IPS-NIHi7 (cell line): Measurements from ENCODE around the gene PCBP3.

Experiments
- DNase-seq: peaks from one replicate; pipeline ENCODE4 v3.0.0; 2012; ENCODE audit warnings: mixed read lengths; ENCODE audit errors: extremely low spot score

The PCBP3 gene

DNA sequence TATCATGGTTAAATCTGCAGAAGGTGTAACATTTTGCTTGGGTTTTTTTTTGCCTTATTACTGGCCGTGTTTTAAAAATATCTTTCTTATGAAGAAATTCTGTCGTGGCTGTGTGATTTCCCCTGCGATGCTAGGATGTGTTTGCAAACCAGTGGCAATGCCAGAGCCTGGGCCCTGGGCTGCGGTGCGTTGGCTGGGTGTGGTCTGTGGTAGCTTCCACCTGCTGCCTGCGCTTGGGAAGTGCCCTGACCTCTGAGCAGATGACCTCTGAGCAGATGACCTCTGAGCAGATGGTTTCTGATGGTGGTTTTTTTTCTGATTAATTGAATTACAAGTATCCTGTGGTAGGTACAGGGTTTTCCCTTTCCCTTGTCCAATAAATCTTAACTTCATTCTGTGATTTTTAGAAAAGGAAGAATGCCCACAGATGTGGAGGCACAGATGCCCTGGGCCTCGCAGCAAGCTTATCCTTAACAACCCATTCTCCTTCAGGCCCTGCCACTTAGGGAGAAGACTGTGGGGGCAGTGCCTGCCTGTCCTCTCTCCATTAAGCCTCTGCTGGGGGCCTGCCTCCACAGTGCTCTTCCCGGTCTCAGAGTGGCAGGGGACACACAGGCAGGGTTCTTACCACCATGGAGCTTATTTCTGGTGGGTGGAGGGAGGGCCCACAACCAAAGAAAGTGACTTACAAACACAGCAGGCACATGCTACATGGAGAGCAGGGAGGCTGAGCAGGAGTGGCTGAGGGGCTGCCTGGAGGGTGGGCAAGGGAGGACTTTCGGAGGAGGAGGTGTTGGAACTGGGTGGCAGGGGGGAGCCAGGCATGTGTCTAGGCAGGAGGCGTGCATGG lies 81.7 kb downstream of the PCBP3 start:
- no peak for DNase-seq

- DNase-seq: no peak
Observed at GRCh38 chr21:45725844-45726200, 82.3 kb downstream of the PCBP3 start.

DNA sequence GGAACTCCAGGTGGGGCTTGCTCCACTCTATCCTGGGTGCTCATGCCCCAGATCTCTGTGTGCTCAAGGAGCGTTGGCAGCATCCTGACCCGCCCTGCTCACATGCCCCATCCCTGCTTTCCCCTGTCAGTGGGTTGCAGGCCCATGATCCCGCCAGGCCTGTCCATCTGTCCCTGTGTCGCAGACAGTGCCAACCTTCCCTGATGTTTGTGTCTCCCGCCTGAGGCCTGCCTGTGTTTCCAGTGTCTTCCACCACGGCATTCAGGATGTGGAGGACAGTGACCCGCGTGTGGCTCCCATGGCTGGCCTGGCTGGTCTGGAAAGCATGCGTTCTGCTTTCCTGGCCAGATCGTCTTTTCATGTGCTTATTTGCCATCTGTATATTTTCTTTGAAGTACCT lies 82.9 kb downstream of the PCBP3 start:
- no peak for DNase-seq

- DNase-seq: no peak
Observed at GRCh38 chr21:45727390-45727789, 83.9 kb downstream of the PCBP3 start.

GRCh38 chr21:45735259-45736000 lies 91.9 kb downstream of the PCBP3 start:
- no peak for DNase-seq

DNA sequence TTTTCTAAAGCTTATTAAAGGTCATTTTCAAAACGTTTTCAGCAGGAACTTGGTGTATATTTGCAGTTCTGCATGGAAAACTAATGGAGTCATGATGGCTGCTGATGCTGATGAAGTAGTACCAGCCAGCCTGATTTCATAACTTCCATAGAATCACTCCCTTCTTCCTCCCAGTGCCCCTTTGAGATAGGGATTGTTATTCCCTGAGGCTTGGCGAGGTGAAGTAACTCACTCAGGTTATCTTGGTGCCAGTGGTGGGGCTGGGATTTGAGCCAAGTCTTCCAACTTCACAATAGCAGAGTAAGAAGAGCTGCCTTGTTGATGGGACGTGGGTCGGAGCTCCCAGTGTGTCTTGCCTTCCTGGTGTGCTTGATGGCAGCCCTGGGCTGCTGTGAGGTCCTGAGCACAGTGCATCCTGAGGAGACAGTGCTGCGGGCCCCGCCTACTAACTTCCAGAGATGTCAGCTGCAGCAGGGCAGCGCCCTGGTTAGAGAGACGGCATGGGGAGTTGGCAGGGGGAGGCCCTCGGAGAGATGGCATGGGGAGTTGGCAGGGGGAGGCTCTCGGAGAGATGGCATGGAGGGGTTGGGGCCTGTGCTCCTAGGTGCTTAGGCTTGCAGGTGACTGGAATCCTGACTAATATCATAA lies 92.6 kb downstream of the PCBP3 start:
- DNase-seq: no peak

- no peak for DNase-seq
Observed at GRCh38 chr21:45736690-45737484, 93.4 kb downstream of the PCBP3 start.

GRCh38 chr21:45737485-45738166 lies 94.1 kb downstream of the PCBP3 start:
- DNase-seq: no peak

DNA sequence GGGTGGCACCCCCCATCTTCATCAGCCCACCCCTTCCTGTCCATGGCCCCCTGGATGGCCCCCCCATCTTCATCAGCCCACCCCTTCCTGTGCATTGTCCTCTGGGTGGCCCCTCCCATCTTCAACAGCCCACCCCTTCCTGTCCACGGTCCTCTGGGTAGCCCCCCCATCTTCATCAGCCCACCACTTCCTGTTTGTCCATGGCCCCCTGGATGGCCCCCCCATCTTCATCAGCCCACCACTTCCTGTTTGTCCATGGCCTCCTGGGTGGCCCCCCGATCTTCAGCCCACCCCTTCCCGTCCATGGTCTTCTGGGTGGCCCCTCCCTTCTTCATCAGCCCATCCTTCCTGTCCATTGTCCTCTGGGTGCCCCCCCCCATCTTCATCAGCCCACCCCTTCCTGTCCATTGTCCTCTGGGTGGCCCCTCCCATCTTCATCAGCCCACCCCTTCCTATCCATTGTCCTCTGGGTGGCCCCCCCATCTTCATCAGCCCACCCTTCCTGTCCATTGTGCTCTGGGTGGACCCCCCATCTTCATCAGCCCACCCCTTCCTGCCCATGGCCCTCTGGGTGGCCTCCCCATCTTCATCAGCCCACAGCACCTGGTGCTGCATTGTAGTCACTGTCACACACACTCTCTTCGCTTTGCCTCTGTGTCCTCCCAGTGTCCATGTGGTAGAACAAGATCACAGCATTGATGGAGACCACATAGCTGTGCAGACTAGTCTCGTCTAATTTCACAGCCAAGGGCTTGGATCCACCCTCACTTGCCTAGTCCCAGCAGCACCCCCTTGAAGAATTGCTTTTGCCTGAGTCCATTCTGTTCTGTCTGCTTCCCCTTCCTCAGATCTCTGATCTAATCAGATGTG lies 95.9 kb downstream of the PCBP3 start:
- DNase-seq: no peak

DNA sequence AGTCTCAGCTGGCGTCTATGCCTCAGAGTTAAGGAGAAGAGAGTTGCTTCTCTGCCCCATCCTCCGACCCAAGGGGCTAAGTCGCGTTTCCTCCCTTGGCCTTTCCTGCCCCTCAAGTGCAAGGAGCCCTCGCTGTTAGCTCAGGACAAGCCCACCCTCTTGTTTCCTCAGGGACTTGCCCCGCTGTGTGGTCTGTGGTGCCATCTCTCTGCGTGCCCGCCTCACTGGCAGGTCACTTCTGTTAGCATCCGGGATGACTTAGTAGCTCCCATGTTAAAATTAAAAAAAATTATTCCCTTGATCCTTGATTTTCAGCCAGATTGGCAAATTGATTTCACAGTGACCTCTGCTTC lies 96.5 kb downstream of the PCBP3 start:
- no peak for DNase-seq

DNA sequence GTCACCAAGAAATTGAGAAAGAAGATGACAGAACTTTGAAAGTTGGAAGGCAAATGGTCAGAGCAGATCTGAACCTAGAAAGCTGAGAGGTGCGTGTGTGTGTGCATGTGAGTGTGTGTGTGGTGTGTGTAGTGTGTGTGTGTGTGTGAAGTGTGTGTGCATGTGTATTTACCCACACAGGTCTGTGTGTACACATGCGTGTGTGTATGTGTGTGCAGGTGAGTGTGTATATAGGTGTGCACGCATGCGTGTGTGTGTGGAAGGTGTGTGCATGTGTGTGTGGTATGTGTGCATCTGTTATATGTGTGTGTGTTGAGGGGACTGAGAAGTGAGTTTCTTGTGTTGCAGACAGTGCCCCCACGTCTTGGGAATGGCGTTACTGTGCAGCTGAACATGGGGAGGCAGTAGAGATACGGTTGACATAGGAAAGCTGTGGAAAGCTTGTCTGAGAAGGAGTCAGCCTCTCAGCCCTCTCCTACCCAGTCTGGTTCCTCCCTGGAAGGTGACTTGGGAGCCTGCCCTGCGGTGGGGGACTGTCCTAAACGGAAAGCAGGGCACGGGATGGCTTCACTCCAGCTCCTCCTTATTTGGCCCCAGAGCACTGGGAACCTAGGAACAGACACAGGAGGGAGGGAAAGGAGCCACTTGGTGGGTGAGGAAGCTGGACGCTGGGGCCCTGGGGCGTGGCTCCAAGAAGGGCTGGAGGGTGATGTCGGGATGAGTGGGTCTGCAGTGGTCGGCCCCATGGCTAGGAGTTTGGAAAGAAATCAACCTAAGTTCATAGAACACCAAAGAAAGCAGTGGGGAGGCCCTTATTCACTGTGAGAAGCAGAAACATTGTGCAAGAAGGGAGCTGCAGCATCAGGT lies 97.2 kb downstream of the PCBP3 start:
- DNase-seq: no peak

DNA sequence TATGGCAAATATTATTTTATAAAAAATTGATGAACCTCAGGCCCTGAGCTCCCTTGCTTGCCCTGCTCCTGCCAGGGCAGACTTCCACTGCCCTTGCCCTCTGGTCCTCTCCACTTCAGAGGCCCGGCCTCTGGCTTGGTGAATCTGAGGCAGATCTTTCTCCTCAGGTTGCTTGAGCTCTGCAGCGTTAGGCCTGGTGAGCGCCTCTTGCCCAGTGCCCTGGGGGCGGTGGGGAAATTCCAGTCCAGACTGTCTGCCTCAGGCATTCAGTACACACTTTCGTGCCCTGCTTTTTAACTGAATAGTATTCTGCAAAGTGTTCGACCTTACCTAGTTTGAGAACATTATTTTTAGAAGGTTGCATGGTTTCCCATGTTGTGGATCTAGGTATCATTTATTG lies 98.2 kb downstream of the PCBP3 start:
- no peak for DNase-seq

- DNase-seq: no peak
Observed at GRCh38 chr21:45742247-45742646, 98.7 kb downstream of the PCBP3 start.

GRCh38 chr21:45745256-45745655 lies 101.7 kb downstream of the PCBP3 start:
- DNase-seq: no peak

GRCh38 chr21:45747233-45747766 lies 103.8 kb downstream of the PCBP3 start:
- DNase-seq: no peak

- no peak for DNase-seq
Observed at GRCh38 chr21:45747802-45748445, 104.4 kb downstream of the PCBP3 start.

DNA sequence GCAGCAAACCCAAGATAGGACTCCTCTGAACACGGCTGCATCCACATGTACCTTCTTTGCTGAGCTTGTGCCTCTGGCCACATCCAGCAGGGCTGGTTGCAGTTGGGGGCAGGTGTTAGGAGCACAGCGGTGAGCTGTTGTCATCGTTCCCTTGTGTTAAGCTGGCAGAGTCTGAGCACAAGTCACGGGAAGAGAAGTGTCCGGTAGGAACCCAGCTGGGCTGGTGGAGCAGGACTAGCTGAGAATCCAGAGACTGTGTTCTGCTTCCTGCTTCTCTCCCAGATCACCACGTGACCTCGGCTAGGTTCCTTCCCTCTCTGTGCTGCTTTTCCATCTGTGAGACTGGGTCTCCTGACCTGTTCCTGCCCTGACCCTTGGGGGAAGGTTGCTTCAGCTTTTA lies 105.1 kb downstream of the PCBP3 start:
- DNase-seq: no peak

DNA sequence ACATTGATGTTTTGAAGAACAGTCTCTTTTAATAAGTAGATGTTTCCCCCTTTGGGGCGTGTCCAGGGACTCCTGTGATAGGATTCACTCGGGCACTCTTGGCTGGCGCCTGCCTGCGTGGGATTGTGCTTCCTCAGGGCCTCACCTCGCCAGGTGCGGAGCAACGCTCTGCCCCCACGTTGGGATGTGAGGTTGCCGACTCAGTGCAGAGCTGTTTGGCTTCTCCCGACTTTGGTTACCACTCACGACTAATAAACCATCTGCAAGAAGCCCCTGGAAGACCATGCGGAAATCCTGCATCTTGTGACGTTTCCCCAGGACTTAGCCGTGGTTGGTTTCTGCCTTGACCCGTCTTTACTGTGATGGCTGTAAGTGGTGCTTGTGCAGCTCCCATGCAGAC lies 106.4 kb downstream of the PCBP3 start:
- DNase-seq: no peak

GRCh38 chr21:45750936-45751335 lies 107.4 kb downstream of the PCBP3 start:
- DNase-seq: no peak
